CD4-positive, alpha-beta T cell treated with Interleukin-2 at 100 ng/mL for 4 hours (primary cell): ENCODE measurements around the gene ARHGAP20.

Experiments used
- DNase-seq: peaks from one replicate; pipeline ENCODE4 v3.0.0-alpha.2; 2020; ENCODE audit warnings: low spot score

Gene ARHGAP20

GRCh38 chr11:110606415-110606814 is 105.8 kb downstream of the ARHGAP20 start:
- DNase-seq, result no peak

DNA sequence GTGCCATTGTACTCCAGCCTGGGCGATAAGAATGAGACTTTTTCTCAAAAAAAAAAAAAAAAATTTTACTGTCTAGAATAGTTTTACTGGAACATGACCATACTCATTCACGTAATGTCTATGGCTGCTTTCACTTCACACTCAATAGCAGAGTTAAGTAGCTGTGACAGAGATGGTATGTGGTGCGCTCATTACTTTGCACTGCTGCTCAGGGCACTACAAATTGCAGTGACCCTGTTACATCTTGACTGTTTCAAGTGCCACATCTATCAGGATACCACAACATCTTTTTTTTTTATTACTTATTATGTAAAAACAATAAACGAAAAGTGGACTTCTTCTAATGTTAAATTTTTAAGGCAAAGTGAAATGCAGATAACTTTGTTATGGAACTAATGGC is 110.3 kb downstream of the ARHGAP20 start:
- DNase-seq, result no peak

GRCh38 chr11:110600322-110600721 is 111.9 kb downstream of the ARHGAP20 start:
- DNase-seq, result no peak

DNA sequence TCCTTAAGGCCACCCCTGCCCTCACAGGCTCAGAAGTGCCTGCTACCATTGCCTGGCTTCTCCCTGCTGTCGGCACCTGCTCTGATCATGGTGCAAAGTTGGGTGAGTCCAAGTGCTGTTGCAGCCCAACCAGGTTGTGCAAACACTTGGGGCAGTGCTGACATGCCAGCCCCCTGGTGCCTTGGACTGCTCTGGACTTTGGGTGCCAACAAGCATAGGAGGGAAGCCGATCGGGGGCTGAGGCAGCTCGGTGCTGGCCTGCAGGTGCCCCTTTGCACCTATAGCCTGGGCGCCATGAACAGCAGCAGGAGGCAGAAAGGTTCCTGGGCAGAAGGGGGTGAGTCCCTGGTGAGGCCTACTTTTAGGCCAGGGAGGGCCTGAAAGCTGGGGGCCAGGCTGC is 113.0 kb downstream of the ARHGAP20 start:
- DNase-seq, result no peak

GRCh38 chr11:110598725-110599124 is 113.5 kb downstream of the ARHGAP20 start:
- no peak for DNase-seq

- DNase-seq, result no peak
These were observed 124.3 kb downstream of the ARHGAP20 start for GRCh38 chr11:110587972-110588371.

GRCh38 chr11:110587129-110587528 is 125.1 kb downstream of the ARHGAP20 start:
- DNase-seq, result no peak

DNA sequence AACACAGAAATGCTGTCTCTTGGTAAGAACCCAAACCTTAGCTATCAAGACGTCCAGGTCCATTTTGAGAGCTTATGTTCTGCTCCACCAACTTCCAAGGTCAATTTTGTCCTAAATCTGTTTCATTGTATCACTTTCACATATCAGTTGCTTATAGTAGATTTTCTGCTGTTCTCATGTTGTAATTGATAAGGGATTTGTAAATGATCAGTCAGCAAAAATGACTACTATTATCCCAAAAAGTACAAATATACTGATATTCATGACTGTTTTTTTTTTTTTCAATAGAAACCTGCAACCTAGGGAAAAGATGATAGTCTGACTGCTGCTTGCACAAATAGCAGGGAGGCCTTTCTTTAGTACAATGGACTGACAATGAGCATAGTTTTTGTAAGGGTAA is 128.1 kb downstream of the ARHGAP20 start:
- no peak for DNase-seq

DNA sequence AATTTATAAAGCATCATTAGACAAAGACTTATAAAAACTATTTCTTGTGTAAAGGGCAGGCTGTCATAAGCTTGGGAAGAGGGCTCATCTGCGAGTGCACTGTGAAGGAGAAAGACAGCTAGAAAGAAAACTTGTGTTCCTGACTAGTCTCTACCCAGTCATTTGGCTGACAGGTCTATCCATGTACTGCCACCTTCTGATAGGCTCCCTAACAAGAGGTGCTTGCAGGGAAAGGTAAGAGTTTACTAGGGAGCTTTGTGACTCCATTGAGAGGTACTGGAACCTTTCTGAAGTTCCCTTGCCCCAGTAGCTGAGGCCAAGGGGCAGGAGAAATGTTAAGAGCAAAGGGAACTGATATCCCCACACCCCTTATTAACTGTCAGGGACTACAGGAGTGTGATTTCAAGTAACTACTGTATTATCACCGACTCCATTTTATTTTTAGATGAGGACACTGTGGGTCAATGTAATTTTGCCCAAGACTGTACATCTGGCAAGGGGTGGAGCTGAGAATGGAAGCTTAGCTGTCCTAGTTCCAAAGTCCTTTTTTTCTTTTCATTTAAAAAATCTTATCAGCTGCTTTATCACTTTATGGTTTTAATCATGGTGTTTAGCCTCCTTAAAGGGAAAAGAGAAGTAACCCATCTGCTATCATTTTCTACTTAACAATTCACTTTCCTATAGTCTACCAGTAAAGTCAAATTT is 129.4 kb downstream of the ARHGAP20 start:
- no peak for DNase-seq

- DNase-seq, result no peak
These were observed 131.7 kb downstream of the ARHGAP20 start for GRCh38 chr11:110580571-110580970.

DNA sequence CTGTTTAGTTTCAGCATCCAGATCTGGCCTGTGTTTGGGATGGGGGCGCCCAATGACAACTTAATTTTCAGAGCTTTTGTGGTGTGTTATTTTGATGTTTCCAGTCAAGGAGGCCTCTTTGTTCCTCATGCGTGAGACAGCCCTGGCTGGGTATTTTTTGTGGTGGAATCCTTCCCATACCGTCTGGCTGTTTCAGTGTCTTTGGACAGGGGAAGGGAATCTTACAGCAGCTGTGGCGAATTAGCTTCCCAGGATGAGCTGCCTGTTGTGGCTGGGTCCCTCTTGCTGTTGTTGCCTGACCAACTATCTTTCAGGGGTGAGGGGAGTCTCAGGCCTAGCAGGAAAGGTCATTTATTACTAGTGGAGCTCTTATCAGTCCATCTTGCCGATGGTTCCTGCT is 138.8 kb downstream of the ARHGAP20 start:
- DNase-seq, result no peak

GRCh38 chr11:110571081-110571720 is 141.0 kb downstream of the ARHGAP20 start:
- DNase-seq, result no peak

- no peak for DNase-seq
These were observed 145.7 kb downstream of the ARHGAP20 start for GRCh38 chr11:110566577-110566976.

- DNase-seq, result no peak
These were observed 146.6 kb downstream of the ARHGAP20 start for GRCh38 chr11:110565357-110566336.

DNA sequence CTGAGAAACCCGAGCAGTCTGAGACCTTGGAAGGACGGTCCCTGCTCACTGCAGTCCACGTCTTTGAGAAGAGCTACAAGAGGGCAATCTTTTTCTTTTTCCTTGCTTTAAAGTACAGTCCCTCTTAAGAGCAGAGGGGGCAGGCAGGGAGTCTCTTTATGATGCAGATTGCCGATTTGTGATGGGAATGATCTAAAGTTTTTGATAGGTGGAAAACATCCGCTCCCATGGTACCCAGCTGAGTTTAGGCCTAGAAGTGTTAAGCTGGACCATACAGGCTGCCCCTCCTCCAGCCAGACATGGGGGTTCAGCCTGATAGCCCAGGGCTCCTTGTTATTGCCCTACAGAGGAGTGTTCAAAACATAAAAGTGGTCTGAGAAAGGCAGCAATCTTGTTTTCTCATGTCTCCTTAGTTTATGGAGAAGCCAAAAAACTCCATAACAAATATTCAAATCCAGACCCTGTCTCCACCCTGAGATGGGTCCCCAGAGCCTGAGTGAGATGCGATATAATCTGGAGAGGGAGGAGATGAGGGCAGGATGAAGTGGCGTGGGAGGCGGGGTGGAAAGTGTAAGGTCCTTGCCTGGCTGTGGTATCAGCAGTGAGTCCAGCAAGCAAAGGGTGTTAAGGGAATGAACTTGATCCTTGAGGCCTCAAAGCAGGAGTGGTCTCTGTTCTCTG is 147.4 kb downstream of the ARHGAP20 start:
- DNase-seq, result no peak

DNA sequence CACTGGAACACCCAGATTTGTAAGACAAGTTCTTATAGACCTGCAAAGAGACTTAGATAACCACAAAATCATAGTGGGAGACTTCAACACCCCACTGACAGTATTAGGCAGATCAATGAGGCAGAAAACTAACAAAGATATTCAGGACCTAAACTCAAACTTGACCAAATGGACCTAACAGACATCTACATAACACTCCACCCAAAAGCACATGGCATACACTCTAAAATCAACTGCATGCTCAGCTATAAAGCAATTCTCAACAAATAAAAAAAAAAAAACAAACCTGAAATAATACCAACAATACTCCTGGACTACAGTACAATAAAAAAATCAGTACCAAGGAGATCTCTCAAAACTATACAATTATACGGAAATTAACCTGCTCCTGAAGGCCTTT is 167.5 kb downstream of the ARHGAP20 start:
- DNase-seq, result no peak

- no peak for DNase-seq
These were observed 174.1 kb downstream of the ARHGAP20 start for GRCh38 chr11:110538154-110538553.

DNA sequence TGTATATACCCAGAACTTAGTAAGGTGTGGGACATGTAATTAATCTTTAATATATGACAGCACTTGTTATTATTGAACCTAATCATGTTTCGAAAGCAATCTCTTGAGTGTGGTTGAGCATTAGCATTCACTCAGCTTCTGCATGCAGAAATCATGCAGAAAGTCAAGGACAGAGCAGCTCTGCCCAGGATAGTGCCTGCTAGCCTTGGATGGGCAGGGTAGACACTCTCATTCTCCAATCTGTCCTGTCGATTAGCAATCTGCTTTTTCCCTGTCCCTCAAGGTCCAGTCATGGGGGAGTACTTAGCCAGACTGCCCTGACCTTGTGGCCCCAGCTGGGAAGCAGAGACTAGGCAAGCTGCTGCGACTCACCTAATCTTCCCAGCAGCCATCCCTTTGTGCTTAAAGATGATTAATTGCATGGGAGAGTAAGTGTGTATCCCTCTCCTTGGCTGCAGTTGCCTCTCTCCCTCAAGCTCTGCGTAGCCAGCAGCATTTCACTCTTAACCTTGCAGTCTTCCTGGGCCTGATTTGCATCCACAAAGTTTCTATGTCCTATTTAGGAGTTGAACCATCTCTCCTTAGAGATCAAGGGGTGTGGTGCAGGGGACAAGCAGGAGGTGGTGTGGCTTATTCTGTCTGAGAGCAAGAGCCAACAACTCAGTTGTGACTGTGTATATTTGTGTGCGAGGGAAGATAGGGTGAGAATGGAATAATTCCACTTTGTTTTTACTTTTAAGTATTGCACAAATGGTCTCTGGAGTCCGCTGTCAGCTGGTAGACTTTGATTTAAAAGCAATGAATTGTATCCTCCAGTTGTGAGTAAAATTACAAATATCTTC is 181.1 kb downstream of the ARHGAP20 start:
- DNase-seq, result no peak

DNA sequence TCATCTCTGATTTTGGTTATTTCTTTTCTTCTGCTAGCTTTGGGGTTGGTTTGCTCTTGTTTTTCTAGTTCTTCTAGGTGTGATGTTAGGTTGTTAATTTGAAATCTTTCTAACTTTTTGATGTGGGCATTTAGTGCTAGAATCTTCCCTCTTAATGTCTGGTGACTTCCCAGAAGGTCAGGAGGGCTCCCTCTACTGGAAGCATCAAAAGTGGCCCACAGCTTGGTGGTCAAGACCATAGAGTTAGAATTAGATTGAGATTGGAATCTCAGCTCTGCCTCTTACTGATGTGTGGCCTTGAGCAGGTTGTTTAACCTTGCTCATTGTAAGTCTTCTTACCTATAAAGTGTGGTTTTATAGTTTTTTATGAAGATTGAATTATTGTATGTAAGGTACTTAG is 183.2 kb downstream of the ARHGAP20 start:
- DNase-seq, result no peak

DNA sequence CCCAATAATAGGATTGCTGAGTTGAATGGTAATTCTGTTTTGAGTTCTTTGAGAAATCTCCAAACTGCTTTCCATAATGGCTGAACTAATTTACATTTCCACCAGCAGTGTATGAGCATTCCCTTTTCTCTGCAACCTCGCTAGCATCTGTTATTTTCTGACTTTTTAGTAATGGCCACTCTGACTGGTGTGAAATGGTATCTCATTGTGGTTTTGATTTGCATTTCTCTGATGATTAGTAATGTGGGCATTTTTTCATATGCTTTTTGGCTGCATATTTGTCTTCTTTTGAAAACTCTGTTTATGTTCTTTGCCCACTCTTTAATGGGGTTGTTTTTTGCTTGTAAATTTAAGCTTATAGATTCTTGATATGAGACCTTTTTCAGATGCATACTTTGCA is 185.1 kb downstream of the ARHGAP20 start:
- DNase-seq, result no peak
